ENCODE data around the gene MCOLN2.
"Not testable (repeated sequence)": the region's sequence is repeated elsewhere in the genome, so short reads cannot be mapped to it uniquely, and the experiment has no call there.

The MCOLN2 gene

GRCh38 chr1:84941843-84942242, 55.1 kb downstream of the MCOLN2 start:
- DNase-seq (ENCODE audit: low read depth), result no peak

GRCh38 chr1:84940481-84940880, 56.4 kb downstream of the MCOLN2 start:
- no peak for DNase-seq (ENCODE audit: low read depth)

GRCh38 chr1:84939761-84940160, 57.2 kb downstream of the MCOLN2 start:
- no peak for DNase-seq (ENCODE audit: low read depth)

GRCh38 chr1:84939151-84939550, 57.8 kb downstream of the MCOLN2 start:
- no peak for DNase-seq (ENCODE audit: low read depth)

GRCh38 chr1:84936116-84936810, 60.6 kb downstream of the MCOLN2 start:
- DNase-seq (ENCODE audit: low read depth), result no peak

- no peak for DNase-seq (ENCODE audit: low read depth)
These were observed 63.8 kb downstream of the MCOLN2 start for GRCh38 chr1:84933011-84933611.

- DNase-seq (ENCODE audit: low read depth), result no peak
These were observed 66.1 kb downstream of the MCOLN2 start for GRCh38 chr1:84930831-84931230.

- DNase-seq (ENCODE audit: low read depth), result no peak
These were observed 66.6 kb downstream of the MCOLN2 start for GRCh38 chr1:84930329-84930728.

GRCh38 chr1:84929581-84929980, 67.3 kb downstream of the MCOLN2 start:
- DNase-seq (ENCODE audit: low read depth), result no peak

- DNase-seq (ENCODE audit: low read depth), result no peak
These were observed 67.9 kb downstream of the MCOLN2 start for GRCh38 chr1:84928979-84929378.

- DNase-seq (ENCODE audit: low read depth), result no peak
These were observed 73.6 kb downstream of the MCOLN2 start for GRCh38 chr1:84923317-84923716.

GRCh38 chr1:84920159-84920558, 76.8 kb downstream of the MCOLN2 start:
- DNase-seq (ENCODE audit: low read depth), result no peak

GRCh38 chr1:84919461-84919970, 77.4 kb downstream of the MCOLN2 start:
- no peak for DNase-seq (ENCODE audit: low read depth)

GRCh38 chr1:84918726-84919336, 78.1 kb downstream of the MCOLN2 start:
- no peak for DNase-seq (ENCODE audit: low read depth)

GRCh38 chr1:84916897-84917296, 80.0 kb downstream of the MCOLN2 start:
- DNase-seq (ENCODE audit: low read depth), result no peak

- no peak for DNase-seq (ENCODE audit: low read depth)
These were observed 83.4 kb downstream of the MCOLN2 start for GRCh38 chr1:84913555-84913892.

- DNase-seq (ENCODE audit: low read depth), result no peak
These were observed 84.0 kb downstream of the MCOLN2 start for GRCh38 chr1:84912726-84913554.

GRCh38 chr1:84908746-84909464, 88.0 kb downstream of the MCOLN2 start:
- not testable (repeated sequence) for DNase-seq (ENCODE audit: low read depth)

- DNase-seq (ENCODE audit: low read depth), result no peak
These were observed 89.7 kb downstream of the MCOLN2 start for GRCh38 chr1:84907095-84907827.

- not testable (repeated sequence) for DNase-seq (ENCODE audit: low read depth)
These were observed 94.2 kb downstream of the MCOLN2 start for GRCh38 chr1:84902727-84903126.

GRCh38 chr1:84899969-84900368, 96.9 kb downstream of the MCOLN2 start:
- no peak for DNase-seq (ENCODE audit: low read depth)
